PC-3 (cell line): ENCODE results near the gene MFSD2B. TPM values are rescaled to one million over a fixed set of nuclear protein-coding genes. Genes with fewer than 3 reads are reported as not detected.
"Not testable (repeated sequence)": the region's sequence is repeated elsewhere in the genome, so short reads cannot be mapped to it uniquely, and the experiment has no call there.

Experiments
- ATAC-seq: fragments of 200-7000 bp; cut with Tn5 transposase; 2 replicates; pipeline ENCODE4 v1.9.1; 2020; ENCODE audit warnings: mild to moderate bottlenecking, moderate library complexity
- BruUV-seq: library from RNA; stranded (reverse); fragments of 400-500 nt; replicated peaks from 2 replicates; lab custom pipeline; 2021; lab: Mats Ljungman, UMichigan
- CTCF ChIA-PET: fragments of 300-600 bp; sonication (Branson Sonifier 250); formaldehyde crosslinking; loops from one replicate; lab custom pipeline; 2022; ENCODE audit warnings: antibody characterized with exemption; lab: Charles Lee
- POLR2A ChIA-PET: fragments of 300-600 bp; sonication (Branson Sonifier 250); formaldehyde crosslinking; loops from one replicate; lab custom pipeline; 2022; ENCODE audit warnings: antibody characterized with exemption; ENCODE audit not compliant: unreplicated experiment; lab: Charles Lee
- DNase-seq: peaks from one replicate; pipeline ENCODE4 v3.0.0-alpha.2; 2015
- H2AFZ ChIP-seq: fragments of 300-600 bp; sonication (generic); 2 replicates; pipeline ENCODE4 v1.6.0; 2016; ENCODE audit warnings: antibody characterized with exemption, low read length
- H3F3A ChIP-seq: fragments of 300-600 bp; sonication (generic); one replicate; pipeline ENCODE4 v1.6.0; 2017; ENCODE audit warnings: antibody characterized with exemption, low read length, control low read depth, mild to moderate bottlenecking; ENCODE audit not compliant: unreplicated experiment
- H3K27ac ChIP-seq: fragments of 300-600 bp; sonication (generic); 2 replicates; pipeline ENCODE4 v1.5.1; 2016; ENCODE audit warnings: mild to moderate bottlenecking, low read length
- H3K27me3 ChIP-seq: fragments of 300-600 bp; sonication (generic); 2 replicates; pipeline ENCODE4 v1.6.1; 2016; ENCODE audit warnings: low read length, mixed read lengths
- H3K36me3 ChIP-seq: fragments of 300-600 bp; sonication (generic); 2 replicates; pipeline ENCODE4 v1.6.1; 2016; ENCODE audit warnings: low read depth, mixed run types, low read length, mixed read lengths
- H3K4me1 ChIP-seq: fragments of 300-600 bp; sonication (generic); 2 replicates; pipeline ENCODE4 v1.5.1; 2016; ENCODE audit warnings: low read length; ENCODE audit not compliant: insufficient read depth
- H3K4me2 ChIP-seq: fragments of 300-600 bp; sonication (generic); 2 replicates; pipeline ENCODE4 v1.6.0; 2016; ENCODE audit warnings: low read length
- H3K4me3 ChIP-seq: fragments of 300-600 bp; sonication (generic); 2 replicates; pipeline ENCODE4 v1.5.1; 2016; ENCODE audit warnings: mild to moderate bottlenecking, low read length, mixed read lengths
- H3K79me2 ChIP-seq: fragments of 300-600 bp; sonication (generic); 2 replicates; pipeline ENCODE4 v1.6.1; 2017; ENCODE audit warnings: low read length, mixed read lengths
- H3K9ac ChIP-seq: fragments of 300-600 bp; sonication (generic); 2 replicates; pipeline ENCODE4 v1.6.0; 2016; ENCODE audit warnings: mild to moderate bottlenecking, low read length
- H3K9me2 ChIP-seq: fragments of 300-600 bp; sonication (generic); replicated peaks from 2 replicates; pipeline ENCODE4 v1.6.1; 2016; ENCODE audit warnings: mixed run types, low read length, mixed read lengths
- H3K9me3 ChIP-seq: fragments of 300-600 bp; sonication (generic); 2 replicates; pipeline ENCODE4 v1.6.1; 2016; ENCODE audit warnings: low read length, mixed read lengths
- H4K20me1 ChIP-seq: fragments of 300-600 bp; sonication (generic); 2 replicates; pipeline ENCODE4 v1.6.1; 2016; ENCODE audit warnings: low read length, mixed read lengths
- CTCF ChIP-seq: fragments of 300-600 bp; sonication (generic); conservative IDR thresholded peaks from 2 replicates; pipeline ENCODE4 v1.5.1; 2017; ENCODE audit warnings: antibody characterized with exemption, low read depth, mild to moderate bottlenecking, low read length
- EZH2 ChIP-seq: fragments of 300-600 bp; sonication (generic); IDR thresholded peaks from one replicate; pipeline ENCODE4 v1.6.1; 2017; ENCODE audit warnings: antibody characterized with exemption, mild to moderate bottlenecking, low read length; ENCODE audit not compliant: unreplicated experiment
- EZH2phosphoT487 ChIP-seq: fragments of 300-600 bp; sonication (generic); IDR thresholded peaks from 2 replicates; pipeline ENCODE4 v1.6.1; 2018; ENCODE audit warnings: mild to moderate bottlenecking, antibody characterized with exemption, low read length, borderline replicate concordance
- intact Hi-C: fragments of 100-400 bp; cut with micrococcal nuclease; formaldehyde crosslinking; loops from 2 replicates; pipeline ENCODE4 v1.9.0; 2023
- total RNA-seq: library from RNA; depleted of rRNA; stranded (reverse); fragments of >200 nt; gene quantifications from 2 replicates; pipeline ENCODE4 v1.2.3, GENCODE V29; 2014

The MFSD2B gene
- total RNA-seq, 1 experiment from 2014 or later: not detected

DNA sequence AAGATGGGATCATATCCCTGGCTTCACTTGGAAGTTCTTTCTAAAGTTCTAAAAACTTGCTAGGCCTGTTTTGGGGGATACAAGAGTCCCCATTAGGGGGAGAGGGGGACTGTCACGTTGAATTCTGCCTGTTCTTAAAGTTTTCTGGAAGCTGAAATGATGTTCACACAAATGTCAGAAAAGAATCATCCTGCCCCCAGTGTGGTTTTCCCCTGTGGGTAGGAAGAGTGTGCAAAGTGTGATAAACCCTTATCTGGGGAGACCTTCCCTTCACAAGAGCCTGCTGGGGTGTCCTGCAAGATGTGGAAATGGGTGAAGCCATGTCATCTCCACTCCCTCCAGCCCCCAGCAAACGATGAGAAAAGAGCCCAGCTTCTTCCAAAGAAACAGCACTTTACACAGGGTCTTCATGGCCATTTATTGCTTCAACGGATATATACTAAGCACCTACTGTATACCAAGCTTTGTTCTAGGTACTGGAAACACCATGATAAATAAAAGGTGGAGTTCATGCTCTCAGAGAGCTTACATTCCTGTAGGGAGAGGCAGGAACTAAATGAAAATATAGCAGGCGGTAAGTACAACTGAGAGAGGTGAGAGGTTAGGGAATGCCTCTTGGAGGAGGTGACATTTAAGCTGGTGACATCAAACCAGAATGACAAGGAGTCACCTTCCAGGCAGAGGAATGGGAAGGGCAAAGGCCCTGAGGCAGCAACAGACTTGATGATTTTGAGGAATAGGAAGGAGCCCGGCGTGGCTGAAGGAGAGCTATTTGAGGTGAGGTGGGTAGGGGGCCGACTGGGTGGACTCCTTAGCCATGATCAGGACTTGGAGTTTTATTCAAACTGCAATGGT is 1.6 kb downstream of the MFSD2B start:
- no peak overlapping the region for H3K4me3 ChIP-seq
- DNase-seq (no peak), ATAC-seq (no peak)
- H3F3A ChIP-seq: no peaks in the 10 kb centered on the region
- no peaks in the 10 kb centered on the region for H3K9me3 ChIP-seq
- no peaks in the 10 kb centered on the region for H3K9me2 ChIP-seq
- H4K20me1 ChIP-seq: no peaks in the 10 kb centered on the region
- no TSS peak for BruUV-seq
- H3K79me2 ChIP-seq: no peaks in the 10 kb centered on the region
- H3K4me1 ChIP-seq: peaks cover 32% of the 10 kb centered on the region
- H2AFZ ChIP-seq: no peak overlapping the region
- no peaks in the 10 kb centered on the region for H3K27me3 ChIP-seq
- TF ChIP-seq EZH2phosphoT487 (no peak), EZH2 (no peak), CTCF (no peak)
- ChIA-PET CTCF (no interaction called here), POLR2A (no interaction called here)
- no peak overlapping the region for H3K4me2 ChIP-seq
- intact Hi-C loops: no loop called here
- no peak overlapping the region for H3K27ac ChIP-seq
- no peaks in the 10 kb centered on the region for H3K36me3 ChIP-seq
- H3K9ac ChIP-seq: no peak overlapping the region

DNA sequence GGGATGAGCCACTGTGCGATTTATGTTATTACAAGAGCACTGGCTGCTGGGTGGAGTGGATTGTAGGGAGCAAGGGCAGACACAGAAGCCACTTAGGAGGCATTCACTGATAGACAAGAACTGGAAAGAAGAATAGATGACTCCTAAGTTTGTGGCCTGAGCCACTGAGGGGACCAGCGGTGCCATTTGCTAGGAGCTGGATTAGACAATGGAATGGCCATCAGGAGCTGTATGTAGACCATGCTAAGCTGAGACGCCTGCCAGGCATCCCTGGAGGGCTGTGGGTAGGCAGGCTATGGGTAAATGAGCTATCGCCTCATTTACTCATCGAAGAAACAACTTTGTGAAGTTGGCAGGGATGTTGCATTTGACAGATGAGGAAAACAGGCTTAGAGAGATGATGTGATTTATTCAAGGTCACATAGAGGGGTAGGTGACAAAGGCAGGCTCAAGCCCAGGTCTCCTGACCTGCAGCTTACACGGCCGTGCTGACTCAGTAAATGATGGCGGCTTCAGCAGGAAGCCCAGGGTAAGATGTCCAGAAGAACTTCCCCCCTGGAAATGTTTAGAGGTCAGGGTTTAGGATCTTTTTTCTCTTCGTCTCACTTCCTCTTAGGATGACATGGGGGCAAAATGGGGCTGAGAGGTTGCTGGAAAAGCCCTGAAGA is 2.8 kb downstream of the MFSD2B start:
- POLR2A ChIA-PET: no interaction called here
- Histone ChIP-seq H2AFZ (no peak overlapping the region), H4K20me1 (no peaks in the 10 kb centered on the region), H3K4me3 (no peak overlapping the region), H3K36me3 (no peaks in the 10 kb centered on the region), H3K4me2 (no peak overlapping the region), H3K27me3 (no peaks in the 10 kb centered on the region), H3K9me2 (no peaks in the 10 kb centered on the region), H3F3A (no peaks in the 10 kb centered on the region), H3K4me1 (peaks cover 41% of the 10 kb centered on the region), H3K9me3 (no peaks in the 10 kb centered on the region), H3K27ac (no peak overlapping the region), H3K79me2 (no peaks in the 10 kb centered on the region), H3K9ac (no peak overlapping the region)
- no TSS peak for BruUV-seq
- no peak for TF ChIP-seq EZH2phosphoT487
- TF ChIP-seq EZH2: no peak
- no peak for TF ChIP-seq CTCF
- DNase-seq (no peak), ATAC-seq (no peak)
- intact Hi-C loops: no loop called here
- CTCF ChIA-PET: no interaction called here

- H3K9me2 ChIP-seq, H3K9me3 ChIP-seq, DNase-seq, H3K4me3 ChIP-seq, BruUV-seq, ATAC-seq, H3K36me3 ChIP-seq, H3K27me3 ChIP-seq, H3F3A ChIP-seq, H4K20me1 ChIP-seq, H3K79me2 ChIP-seq, H3K9ac ChIP-seq, H2AFZ ChIP-seq: not testable (repeated sequence)
- Histone ChIP-seq H3K27ac (peak overlapping the region; percentile 63), H3K4me1 (peaks cover 41% of the 10 kb centered on the region), H3K4me2 (peak overlapping the region; percentile 29)
- ChIA-PET CTCF (interaction anchor here (1.0 kb wide), 1 partner anchor 62 kb away, joined by 3 read pairs; no protein-coding TSS in a partner anchor), POLR2A (interaction anchor here (0.5 to 0.9 kb wide), 4 partner anchors 19 to 70 kb away, joined by 3 to 14 read pairs (median 5); partner anchors contain the start of gene SF3B6)
- intact Hi-C loops: loop anchor here (1.0 kb wide), 2 partner anchors 32 to 61 kb away; partner anchors contain the start of genes SF3B6 and WDCP
Observed at GRCh38 chr2:24014902-24015301, 5.0 kb downstream of the MFSD2B start.
